Measurements from ENCODE around the gene PTPRQ. TPM values are rescaled to one million over a fixed set of nuclear protein-coding genes. Genes with fewer than 3 reads are reported as not detected.

Gene PTPRQ
- polyA plus RNA-seq, 1 of the 3 experiments (the other 2 are of a cell fraction), result 0.46 TPM

GRCh38 chr12:80700327-80700726 lies 256.3 kb downstream of the PTPRQ start:
- 7% methylated on average over 2 of the region's 2 CpGs for WGBS (ENCODE audit: low lambda C conversion rate)
- H3F3A ChIP-seq (replicated peaks; ENCODE audit: insufficient read depth), result no peaks in the 10 kb centered on the region
- H3K9me2 ChIP-seq, result no peaks in the 10 kb centered on the region; the same call in 1 of the 2 replicates
- no peak for DNase-seq
- no peak overlapping the region for H3K27ac ChIP-seq (ENCODE audit: low read depth in 2 of 2, low read length in 1 of 2)
- no peaks in the 10 kb centered on the region for H3K79me2 ChIP-seq (ENCODE audit: insufficient read depth)
- ChIA-PET CTCF (interaction anchor here (2.4 kb wide), 1 partner anchor 10 kb away, joined by 12 read pairs; no protein-coding TSS in a partner anchor), POLR2A (no interaction called here)
- TF ChIP-seq, protein P1, sequence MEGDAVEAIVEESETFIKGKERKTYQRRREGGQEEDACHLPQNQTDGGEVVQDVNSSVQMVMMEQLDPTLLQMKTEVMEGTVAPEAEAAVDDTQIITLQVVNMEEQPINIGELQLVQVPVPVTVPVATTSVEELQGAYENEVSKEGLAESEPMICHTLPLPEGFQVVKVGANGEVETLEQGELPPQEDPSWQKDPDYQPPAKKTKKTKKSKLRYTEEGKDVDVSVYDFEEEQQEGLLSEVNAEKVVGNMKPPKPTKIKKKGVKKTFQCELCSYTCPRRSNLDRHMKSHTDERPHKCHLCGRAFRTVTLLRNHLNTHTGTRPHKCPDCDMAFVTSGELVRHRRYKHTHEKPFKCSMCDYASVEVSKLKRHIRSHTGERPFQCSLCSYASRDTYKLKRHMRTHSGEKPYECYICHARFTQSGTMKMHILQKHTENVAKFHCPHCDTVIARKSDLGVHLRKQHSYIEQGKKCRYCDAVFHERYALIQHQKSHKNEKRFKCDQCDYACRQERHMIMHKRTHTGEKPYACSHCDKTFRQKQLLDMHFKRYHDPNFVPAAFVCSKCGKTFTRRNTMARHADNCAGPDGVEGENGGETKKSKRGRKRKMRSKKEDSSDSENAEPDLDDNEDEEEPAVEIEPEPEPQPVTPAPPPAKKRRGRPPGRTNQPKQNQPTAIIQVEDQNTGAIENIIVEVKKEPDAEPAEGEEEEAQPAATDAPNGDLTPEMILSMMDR (IDR thresholded peaks at IDR 0.05), result no peak
- TF ChIP-seq GABPA (IDR thresholded peaks at IDR 0.05; ENCODE audit: low read depth) (no peak), USF1 (IDR thresholded peaks at IDR 0.05; ENCODE audit: borderline replicate concordance, low read depth) (no peak), EZH2phosphoT487 (IDR thresholded peaks at IDR 0.05; ENCODE audit: borderline replicate concordance, low read depth) (no peak), JUND (IDR thresholded peaks at IDR 0.05) (no peak), FOSL2 (IDR thresholded peaks at IDR 0.05; ENCODE audit: borderline replicate concordance, low read depth) (no peak), RXRA (IDR thresholded peaks at IDR 0.05; ENCODE audit: borderline replicate concordance, low read depth) (no peak), FOXJ3 (CRISPR knock-in tag; IDR thresholded peaks at IDR 0.05) (no peak), MAX (IDR thresholded peaks at IDR 0.05; ENCODE audit: low read depth) (no peak), GATA2 (CRISPR knock-in tag; IDR thresholded peaks at IDR 0.05) (no peak), NFIC (IDR thresholded peaks at IDR 0.05; ENCODE audit: borderline replicate concordance) (no peak)
- TF ChIP-seq, protein P2, sequence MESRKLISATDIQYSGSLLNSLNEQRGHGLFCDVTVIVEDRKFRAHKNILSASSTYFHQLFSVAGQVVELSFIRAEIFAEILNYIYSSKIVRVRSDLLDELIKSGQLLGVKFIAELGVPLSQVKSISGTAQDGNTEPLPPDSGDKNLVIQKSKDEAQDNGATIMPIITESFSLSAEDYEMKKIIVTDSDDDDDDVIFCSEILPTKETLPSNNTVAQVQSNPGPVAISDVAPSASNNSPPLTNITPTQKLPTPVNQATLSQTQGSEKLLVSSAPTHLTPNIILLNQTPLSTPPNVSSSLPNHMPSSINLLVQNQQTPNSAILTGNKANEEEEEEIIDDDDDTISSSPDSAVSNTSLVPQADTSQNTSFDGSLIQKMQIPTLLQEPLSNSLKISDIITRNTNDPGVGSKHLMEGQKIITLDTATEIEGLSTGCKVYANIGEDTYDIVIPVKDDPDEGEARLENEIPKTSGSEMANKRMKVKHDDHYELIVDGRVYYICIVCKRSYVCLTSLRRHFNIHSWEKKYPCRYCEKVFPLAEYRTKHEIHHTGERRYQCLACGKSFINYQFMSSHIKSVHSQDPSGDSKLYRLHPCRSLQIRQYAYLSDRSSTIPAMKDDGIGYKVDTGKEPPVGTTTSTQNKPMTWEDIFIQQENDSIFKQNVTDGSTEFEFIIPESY (IDR thresholded peaks at IDR 0.05; ENCODE audit: borderline replicate concordance, low read depth), result no peak
- no peaks in the 10 kb centered on the region for H3K9me3 ChIP-seq
- H3K9ac ChIP-seq, result no peak overlapping the region
- 0 out of 4 replicates have a peak, but pooled peaks cover 0 to 2% of the 10 kb centered on the region in 2 experiments for H3K4me1 ChIP-seq (ENCODE audit: control insufficient read depth in 1 of 2, insufficient read depth in 2 of 2, low read depth in 1 of 2, low read length in 1 of 2)
- no peak overlapping the region for H3K4me2 ChIP-seq
- peaks cover 18% of the 10 kb centered on the region; the same call in 1 of the 2 replicates for H3K27me3 ChIP-seq (ENCODE audit: insufficient read depth)
- no peak overlapping the region for H3K4me3 ChIP-seq (ENCODE audit: low read depth in 2 of 2, low read length in 1 of 2)
- H4K20me1 ChIP-seq (ENCODE audit: insufficient read depth), result no peaks in the 10 kb centered on the region
- no peak overlapping the region for H2AFZ ChIP-seq (ENCODE audit: low read depth)
- no peaks in the 10 kb centered on the region for H3K36me3 ChIP-seq (replicated peaks in 1 of 2; ENCODE audit: control insufficient read depth in 1 of 2, insufficient read depth in 2 of 2, low read length in 1 of 2)

DNA sequence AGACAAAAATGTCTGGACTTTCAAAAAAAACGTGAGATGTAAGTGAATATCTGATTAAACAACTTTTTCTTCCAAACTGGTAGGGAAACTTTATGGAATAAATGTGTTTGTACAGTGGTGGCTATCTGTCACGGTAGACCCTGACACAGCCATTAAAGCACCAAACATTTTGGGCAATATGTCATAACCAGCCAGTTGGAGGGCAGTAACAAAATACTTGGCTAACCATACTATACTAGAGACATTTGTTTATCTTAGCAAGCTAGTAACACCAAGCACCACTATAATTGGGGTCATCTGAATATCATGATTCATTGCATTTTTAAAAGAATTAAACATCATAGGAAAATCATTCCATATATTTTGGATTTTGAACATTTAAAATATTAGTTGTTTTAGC lies 257.4 kb downstream of the PTPRQ start:
- Histone ChIP-seq H3K4me1 (ENCODE audit: control insufficient read depth in 1 of 2, insufficient read depth in 2 of 2, low read depth in 1 of 2, low read length in 1 of 2) (0 out of 4 replicates have a peak, but pooled peaks cover 0 to 2% of the 10 kb centered on the region in 2 experiments), H3K9me3 (no peaks in the 10 kb centered on the region), H3K9ac (no peak overlapping the region), H3K9me2 (no peaks in the 10 kb centered on the region; the same call in 1 of the 2 replicates), H4K20me1 (ENCODE audit: insufficient read depth) (no peaks in the 10 kb centered on the region), H3F3A (replicated peaks; ENCODE audit: insufficient read depth) (no peaks in the 10 kb centered on the region), H3K79me2 (ENCODE audit: insufficient read depth) (no peaks in the 10 kb centered on the region), H2AFZ (ENCODE audit: low read depth) (no peak overlapping the region), H3K4me3 (ENCODE audit: low read depth in 2 of 2, low read length in 1 of 2) (no peak overlapping the region), H3K4me2 (no peak overlapping the region), H3K27me3 (ENCODE audit: insufficient read depth) (peaks cover 18% of the 10 kb centered on the region; the same call in 1 of the 2 replicates), H3K27ac (ENCODE audit: low read depth in 2 of 2, low read length in 1 of 2) (no peak overlapping the region), H3K36me3 (replicated peaks in 1 of 2; ENCODE audit: control insufficient read depth in 1 of 2, insufficient read depth in 2 of 2, low read length in 1 of 2) (no peaks in the 10 kb centered on the region)
- DNase-seq, result no peak
- ChIA-PET CTCF (interaction anchor here (2.4 kb wide), 1 partner anchor 9 kb away, joined by 12 read pairs; no protein-coding TSS in a partner anchor), POLR2A (no interaction called here)
- WGBS (ENCODE audit: low lambda C conversion rate), result 8% methylated on average over 2 of the region's 2 CpGs
- TF ChIP-seq FOSL2 (IDR thresholded peaks at IDR 0.05; ENCODE audit: borderline replicate concordance, low read depth) (no peak), MAX (IDR thresholded peaks at IDR 0.05; ENCODE audit: low read depth) (no peak), ELF1 (IDR thresholded peaks at IDR 0.05) (no peak), FOXM1 (IDR thresholded peaks at IDR 0.05; ENCODE audit: low read depth) (no peak), NRF1 (IDR thresholded peaks at IDR 0.05; ENCODE audit: low read depth, low read length) (no peak), RAD21 (IDR thresholded peaks at IDR 0.05; ENCODE audit: low read length) (no peak), GABPA (IDR thresholded peaks at IDR 0.05; ENCODE audit: low read depth) (no peak), TCF12 (IDR thresholded peaks at IDR 0.05) (no peak), NFIC (IDR thresholded peaks at IDR 0.05; ENCODE audit: borderline replicate concordance) (no peak), IRF3 (IDR thresholded peaks at IDR 0.05; ENCODE audit: low read depth, low read length) (no peak), MEF2A (IDR thresholded peaks at IDR 0.05; ENCODE audit: borderline replicate concordance, low read depth) (no peak), RFX5 (IDR thresholded peaks at IDR 0.05; ENCODE audit: low read length) (no peak)
- TF ChIP-seq, protein P3, sequence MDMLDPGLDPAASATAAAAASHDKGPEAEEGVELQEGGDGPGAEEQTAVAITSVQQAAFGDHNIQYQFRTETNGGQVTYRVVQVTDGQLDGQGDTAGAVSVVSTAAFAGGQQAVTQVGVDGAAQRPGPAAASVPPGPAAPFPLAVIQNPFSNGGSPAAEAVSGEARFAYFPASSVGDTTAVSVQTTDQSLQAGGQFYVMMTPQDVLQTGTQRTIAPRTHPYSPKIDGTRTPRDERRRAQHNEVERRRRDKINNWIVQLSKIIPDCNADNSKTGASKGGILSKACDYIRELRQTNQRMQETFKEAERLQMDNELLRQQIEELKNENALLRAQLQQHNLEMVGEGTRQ (IDR thresholded peaks at IDR 0.05; ENCODE audit: borderline replicate concordance, low read depth, low read length), result no peak

Data from SK-N-SH (cell line).